Raji (cell line): Measurements from ENCODE around the gene PRPF38A.

Experiments used
- POLR2A ChIP-seq: IDR thresholded peaks from 2 replicates; pipeline ENCODE4 v1.6.1; 2011; ENCODE audit warnings: low read depth, low read length, control low read depth; ENCODE audit not compliant: insufficient read depth

PRPF38A gene

GRCh38 chr1:52404116-52404974 lies at the start of gene PRPF38A, which contains the start of gene ORC1:
Gene PRPF38A, plus strand, starts transcription at chr1:52404602. Its CDS starts 148 bp downstream, at chr1:52404750.
Gene ORC1, minus strand, starts transcription at chr1:52404423. Its CDS starts 2,200 bp downstream, at chr1:52402223.
- peak; percentile 90 for TF ChIP-seq POLR2A

- no peak for TF ChIP-seq POLR2A
Observed at GRCh38 chr1:52355436-52355835, 49.0 kb upstream of the PRPF38A start.

GRCh38 chr1:52355847-52356505 lies 48.4 kb upstream of the PRPF38A start:
- no peak for TF ChIP-seq POLR2A

- no peak for TF ChIP-seq POLR2A
Observed at GRCh38 chr1:52356818-52357355, 47.5 kb upstream of the PRPF38A start.

GRCh38 chr1:52357397-52357796 lies 47.0 kb upstream of the PRPF38A start:
- TF ChIP-seq POLR2A = no peak

GRCh38 chr1:52358851-52359497 lies 45.4 kb upstream of the PRPF38A start:
- TF ChIP-seq POLR2A = no peak

- no peak for TF ChIP-seq POLR2A
Observed at GRCh38 chr1:52359676-52360594, 44.5 kb upstream of the PRPF38A start.

GRCh38 chr1:52360595-52360968 lies 43.8 kb upstream of the PRPF38A start:
- TF ChIP-seq POLR2A = no peak

GRCh38 chr1:52364235-52364839 lies 40.1 kb upstream of the PRPF38A start:
- no peak for TF ChIP-seq POLR2A

GRCh38 chr1:52365071-52365745 lies 39.2 kb upstream of the PRPF38A start:
- TF ChIP-seq POLR2A = no peak

- TF ChIP-seq POLR2A = peak; percentile 94
Observed at GRCh38 chr1:52365746-52366516, 38.5 kb upstream of the PRPF38A start, which contains the start of gene CC2D1B. Gene CC2D1B, minus strand, starts transcription at chr1:52366205. Its CDS starts 1,585 bp downstream, at chr1:52364620.

- TF ChIP-seq POLR2A = no peak
Observed at GRCh38 chr1:52366517-52366827, 37.9 kb upstream of the PRPF38A start.

- TF ChIP-seq POLR2A = no peak
Observed at GRCh38 chr1:52367272-52367671, 37.1 kb upstream of the PRPF38A start.
